Measurements from ENCODE around the gene CAPN5.
A peak's percentile ranks its signal among the peaks of the same experiment; 100 is the strongest.

Gene CAPN5

GRCh38 chr11:77125191-77125590 lies 58.4 kb downstream of the CAPN5 start:
- DNase-seq, result no peak
- in situ Hi-C loops (cut with MboI; ENCODE audit: low pct_unique_long_range_greater_than_20kb, low sequenced_read_pairs), result loop anchor here (10.0 kb wide), 1 partner anchor 60 kb away; no protein-coding TSS in a partner anchor

- in situ Hi-C loops (cut with MboI; ENCODE audit: low pct_unique_long_range_greater_than_20kb, low sequenced_read_pairs), result loop anchor here (10.0 kb wide), 1 partner anchor 59 kb away; no protein-coding TSS in a partner anchor
These were observed 58.9 kb downstream of the CAPN5 start for GRCh38 chr11:77125695-77126094.

GRCh38 chr11:77126156-77126775 lies 59.5 kb downstream of the CAPN5 start:
- no peak for DNase-seq
- in situ Hi-C loops (cut with MboI; ENCODE audit: low pct_unique_long_range_greater_than_20kb, low sequenced_read_pairs), result loop anchor here (10.0 kb wide), 1 partner anchor 59 kb away; no protein-coding TSS in a partner anchor

More at GRCh38 chr11:77125695-77126094, 58.9 kb downstream of the CAPN5 start:
- no peak for DNase-seq

GRCh38 chr11:77126861-77127234 lies 60.1 kb downstream of the CAPN5 start:
- DNase-seq, result no peak
- in situ Hi-C loops (cut with MboI; ENCODE audit: low pct_unique_long_range_greater_than_20kb, low sequenced_read_pairs), result loop anchor here (10.0 kb wide), 1 partner anchor 58 kb away; no protein-coding TSS in a partner anchor

- in situ Hi-C loops (cut with MboI; ENCODE audit: low pct_unique_long_range_greater_than_20kb, low sequenced_read_pairs), result loop anchor here (10.0 kb wide), 1 partner anchor 57 kb away; no protein-coding TSS in a partner anchor
- DNase-seq, result peak; percentile 66
These were observed 60.6 kb downstream of the CAPN5 start for GRCh38 chr11:77127235-77127911.

GRCh38 chr11:77127920-77128691 lies 61.3 kb downstream of the CAPN5 start, which contains the start of gene MYO7A:
Gene MYO7A (plus strand): TSS chr11:77128246. CDS start chr11:77130635, 2,389 bp downstream.
- no peak for DNase-seq
- in situ Hi-C loops (cut with MboI; ENCODE audit: low pct_unique_long_range_greater_than_20kb, low sequenced_read_pairs), result loop anchor here (10.0 kb wide), 1 partner anchor 57 kb away; no protein-coding TSS in a partner anchor

GRCh38 chr11:77129069-77129841 lies 62.5 kb downstream of the CAPN5 start:
- in situ Hi-C loops (cut with MboI; ENCODE audit: low pct_unique_long_range_greater_than_20kb, low sequenced_read_pairs), result loop anchor here (10.0 kb wide), 1 partner anchor 56 kb away; no protein-coding TSS in a partner anchor

GRCh38 chr11:77129842-77130756 lies 63.3 kb downstream of the CAPN5 start:
- DNase-seq, result no peak
- in situ Hi-C loops (cut with MboI; ENCODE audit: low pct_unique_long_range_greater_than_20kb, low sequenced_read_pairs), result loop anchor here (10.0 kb wide), 1 partner anchor 55 kb away; no protein-coding TSS in a partner anchor

More at GRCh38 chr11:77129069-77129841, 62.5 kb downstream of the CAPN5 start:
- no peak for DNase-seq

- in situ Hi-C loops (cut with MboI; ENCODE audit: low pct_unique_long_range_greater_than_20kb, low sequenced_read_pairs), result no loop called here
- no peak for DNase-seq
These were observed 64.2 kb downstream of the CAPN5 start for GRCh38 chr11:77130763-77131513.

- in situ Hi-C loops (cut with MboI; ENCODE audit: low pct_unique_long_range_greater_than_20kb, low sequenced_read_pairs), result no loop called here
- DNase-seq, result no peak
These were observed 64.8 kb downstream of the CAPN5 start for GRCh38 chr11:77131560-77131959.

GRCh38 chr11:77135069-77135468 lies 68.3 kb downstream of the CAPN5 start:
- in situ Hi-C loops (cut with MboI; ENCODE audit: low pct_unique_long_range_greater_than_20kb, low sequenced_read_pairs), result no loop called here
- DNase-seq, result no peak

- in situ Hi-C loops (cut with MboI; ENCODE audit: low pct_unique_long_range_greater_than_20kb, low sequenced_read_pairs), result no loop called here
- DNase-seq, result no peak
These were observed 69.3 kb downstream of the CAPN5 start for GRCh38 chr11:77136074-77136473.

GRCh38 chr11:77136784-77137420 lies 70.1 kb downstream of the CAPN5 start:
- in situ Hi-C loops (cut with MboI; ENCODE audit: low pct_unique_long_range_greater_than_20kb, low sequenced_read_pairs), result no loop called here
- DNase-seq, result no peak

- DNase-seq, result no peak
- in situ Hi-C loops (cut with MboI; ENCODE audit: low pct_unique_long_range_greater_than_20kb, low sequenced_read_pairs), result no loop called here
These were observed 70.7 kb downstream of the CAPN5 start for GRCh38 chr11:77137421-77137820.

GRCh38 chr11:77138106-77138649 lies 71.4 kb downstream of the CAPN5 start:
- no peak for DNase-seq
- in situ Hi-C loops (cut with MboI; ENCODE audit: low pct_unique_long_range_greater_than_20kb, low sequenced_read_pairs), result no loop called here

- no peak for DNase-seq
- in situ Hi-C loops (cut with MboI; ENCODE audit: low pct_unique_long_range_greater_than_20kb, low sequenced_read_pairs), result no loop called here
These were observed 72.4 kb downstream of the CAPN5 start for GRCh38 chr11:77139201-77139600.

Data from KBM-7 (cell line).